Ovary (tissue), 3 donors: Measurements from ENCODE around the gene GRIN1.

Experiments
- CTCF ChIP-seq, 3 donors: fragments of 450-650 bp in 2 of 3; fragments of 200-600 bp in 1 of 3; IDR thresholded peaks; one replicate each; pipeline versions ENCODE4 v1.5.1 to v1.8.0; 2016 to 2022; ENCODE audit warnings: antibody characterized with exemption in 3 of 3, mild to moderate bottlenecking in 1 of 3
- POLR2A ChIP-seq: fragments of 450-650 bp; IDR thresholded peaks from one replicate; pipeline ENCODE4 v1.6.1; 2017; ENCODE audit warnings: antibody characterized with exemption, mild to moderate bottlenecking, moderate library complexity
- donor health status: DM: no; HTN: no; CAD: no.

GRCh38 chr9:137129456-137130175, 9.3 kb upstream of the GRIN1 start:
- TF ChIP-seq CTCF (IDR thresholded peaks at IDR 0.05) (no peak), POLR2A (no peak)
